Coronary artery (tissue), 2 donors: Measurements from ENCODE around the gene TBX6.

ENCODE experiments used
- DNase-seq: peaks from one replicate; pipeline ENCODE4 v3.0.0-alpha.2; 2017; ENCODE audit warnings: low spot score
- H3K27ac ChIP-seq, 2 donors: fragments of 200-600 bp; sonication (generic); one replicate each; pipeline ENCODE4 v1.5.1; 2016 to 2019
- H3K4me3 ChIP-seq: fragments of 200-600 bp; sonication (generic); 2 replicates; pipeline ENCODE4 v1.5.1; 2016; ENCODE audit warnings: mild to moderate bottlenecking, moderate library complexity
- CTCF ChIP-seq: fragments of 200-600 bp; sonication (generic); IDR thresholded peaks from one replicate; pipeline ENCODE4 v1.5.1; 2019; ENCODE audit warnings: antibody characterized with exemption

Gene TBX6

GRCh38 chr16:30112197-30113030 lies 20.7 kb upstream of the TBX6 start:
- H3K27ac ChIP-seq, result peak overlapping the region in 1 of 2 donors; percentile 13
- TF ChIP-seq CTCF, result peak; percentile 41
- H3K4me3 ChIP-seq, result no peak overlapping the region
- no peak for DNase-seq

DNA sequence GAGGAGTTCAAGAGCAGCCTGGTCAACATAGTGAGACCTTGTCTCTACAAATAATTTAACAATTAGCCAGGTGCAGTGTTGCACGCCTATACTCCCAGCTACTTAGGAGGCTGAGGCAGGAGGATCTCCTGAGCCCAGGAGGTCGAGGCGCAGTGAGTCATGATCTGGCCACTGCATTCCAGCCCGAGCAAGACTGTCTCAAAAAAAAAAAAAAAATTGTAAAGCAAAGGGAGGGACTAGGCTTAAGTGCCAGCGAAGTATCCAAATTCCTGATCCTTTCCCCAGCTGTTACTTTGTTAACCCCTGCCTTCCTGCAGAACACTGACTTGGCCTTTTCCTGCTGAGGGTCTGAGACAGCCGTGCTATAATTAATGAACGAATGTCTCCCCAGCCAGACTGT lies 18.9 kb upstream of the TBX6 start:
- H3K27ac ChIP-seq, result no peak overlapping the region
- DNase-seq, result no peak
- TF ChIP-seq CTCF, result no peak
- H3K4me3 ChIP-seq, result no peak overlapping the region

- H3K4me3 ChIP-seq, result no peak overlapping the region
- no peak overlapping the region for H3K27ac ChIP-seq
- no peak for TF ChIP-seq CTCF
- DNase-seq, result no peak
These were observed 16.5 kb upstream of the TBX6 start for GRCh38 chr16:30108059-30108850.

GRCh38 chr16:30104492-30104891 lies 12.8 kb upstream of the TBX6 start:
- no peak for DNase-seq
- no peak overlapping the region for H3K4me3 ChIP-seq
- no peak for TF ChIP-seq CTCF
- no peak overlapping the region for H3K27ac ChIP-seq

DNA sequence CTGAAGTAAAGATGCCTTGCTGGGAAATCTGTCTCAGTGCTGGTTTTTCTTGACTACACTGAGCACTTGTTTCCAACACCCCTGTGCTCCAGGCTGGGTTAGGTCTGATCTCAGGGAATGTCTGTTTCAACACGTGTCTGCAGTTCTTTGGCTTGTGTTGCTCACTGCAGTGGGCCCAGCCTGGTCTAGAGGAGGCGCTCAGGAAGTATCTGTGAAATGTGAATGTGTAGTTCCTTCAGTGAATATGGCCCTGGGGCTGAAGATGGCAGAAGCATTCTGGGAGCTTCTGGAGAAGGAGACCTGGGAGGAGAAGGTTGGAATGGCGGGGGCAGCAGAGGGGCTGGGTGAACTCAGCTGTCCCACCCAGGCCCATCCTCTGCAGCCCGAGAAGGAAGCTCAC lies 12.4 kb upstream of the TBX6 start:
- Histone ChIP-seq H3K27ac (no peak overlapping the region), H3K4me3 (no peak overlapping the region)
- no peak for DNase-seq
- TF ChIP-seq CTCF, result no peak

DNA sequence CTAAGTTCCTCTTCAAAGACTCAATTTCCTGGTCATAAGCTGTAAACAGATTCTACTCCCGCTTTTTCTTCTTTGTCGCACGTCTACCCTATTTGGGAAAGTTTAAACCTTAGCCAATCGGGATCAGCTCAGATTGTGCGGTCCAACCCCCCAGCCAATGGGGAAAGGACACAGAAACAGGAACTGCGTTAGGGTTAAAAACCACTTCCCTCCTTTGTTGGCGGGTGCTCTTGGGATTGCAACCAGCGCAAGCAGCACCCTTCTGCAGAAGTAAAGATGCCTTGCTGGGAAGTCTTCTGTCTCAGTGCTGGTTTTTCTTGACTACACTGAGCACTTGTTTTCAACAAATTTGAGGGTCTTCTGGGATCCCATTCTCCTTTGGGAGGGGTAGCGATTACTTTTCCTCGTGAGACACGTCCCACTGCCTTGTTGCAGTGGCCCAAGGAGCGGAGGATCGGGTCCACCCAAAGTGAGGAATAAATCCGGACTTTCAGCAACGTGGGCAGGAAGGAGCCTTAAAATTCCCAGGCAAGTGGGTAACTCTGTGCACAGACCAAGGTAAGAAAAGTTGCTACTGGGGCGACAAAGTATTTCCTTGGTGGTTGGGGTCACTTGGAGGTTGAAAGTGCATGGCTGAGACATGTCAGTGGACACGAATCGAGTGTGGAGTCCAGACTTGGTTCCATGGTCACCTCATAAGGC lies 5.3 kb upstream of the TBX6 start:
- peak overlapping the region; percentile 90 to 100 for H3K27ac ChIP-seq
- DNase-seq, result no peak
- peak overlapping the region; percentile 98 for H3K4me3 ChIP-seq
- no peak for TF ChIP-seq CTCF
